Kidney glomerular epithelial cell (primary cell): ENCODE results near the gene PHACTR1.
"Not testable (repeated sequence)": the region's sequence is repeated elsewhere in the genome, so short reads cannot be mapped to it uniquely, and the experiment has no call there.

Experiments used
- DNase-seq: peaks from one replicate; lab custom pipeline; 2025; lab: John Stamatoyannopoulos, UW

The PHACTR1 gene

GRCh38 chr6:13159822-13160221, 443.3 kb downstream of the PHACTR1 start:
- DNase-seq = not testable (repeated sequence)

GRCh38 chr6:13163161-13163944, 446.8 kb downstream of the PHACTR1 start:
- DNase-seq = no peak

- no peak for DNase-seq
These were observed 447.7 kb downstream of the PHACTR1 start for GRCh38 chr6:13164291-13164690.

DNA sequence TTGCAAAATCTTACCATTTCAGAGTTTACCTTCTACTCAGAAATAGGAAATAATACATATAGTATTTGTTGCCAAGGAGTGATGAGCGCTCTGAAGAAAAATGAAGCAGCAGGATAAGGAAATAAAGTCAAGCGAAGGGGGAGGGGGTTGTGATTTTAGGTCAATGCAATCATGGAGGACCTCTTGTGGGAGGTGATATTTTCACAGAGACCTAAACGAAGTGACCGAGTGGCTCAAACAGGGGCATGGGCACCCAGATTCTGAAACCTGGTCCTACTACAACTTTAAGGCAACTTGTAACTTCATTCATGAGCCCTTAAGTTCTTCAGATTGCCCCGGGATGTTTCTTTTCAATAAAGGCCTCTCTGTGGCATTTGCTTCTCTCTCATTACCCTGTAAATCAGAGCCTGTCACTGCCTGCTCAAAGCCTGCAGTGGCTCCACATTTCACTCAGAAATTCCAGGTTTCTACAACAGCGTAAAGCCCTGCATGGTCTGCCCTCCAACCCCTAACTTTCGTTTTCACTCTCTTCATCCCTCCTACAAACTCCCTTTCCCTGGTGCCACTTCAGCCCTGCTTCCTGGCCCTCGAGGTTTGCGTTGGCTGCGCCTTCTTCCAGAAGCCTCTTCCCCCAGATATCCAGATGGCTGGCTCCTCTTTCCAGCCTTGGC, 449.1 kb downstream of the PHACTR1 start:
- DNase-seq = no peak

- DNase-seq = no peak
These were observed 449.7 kb downstream of the PHACTR1 start for GRCh38 chr6:13166269-13166668.

DNA sequence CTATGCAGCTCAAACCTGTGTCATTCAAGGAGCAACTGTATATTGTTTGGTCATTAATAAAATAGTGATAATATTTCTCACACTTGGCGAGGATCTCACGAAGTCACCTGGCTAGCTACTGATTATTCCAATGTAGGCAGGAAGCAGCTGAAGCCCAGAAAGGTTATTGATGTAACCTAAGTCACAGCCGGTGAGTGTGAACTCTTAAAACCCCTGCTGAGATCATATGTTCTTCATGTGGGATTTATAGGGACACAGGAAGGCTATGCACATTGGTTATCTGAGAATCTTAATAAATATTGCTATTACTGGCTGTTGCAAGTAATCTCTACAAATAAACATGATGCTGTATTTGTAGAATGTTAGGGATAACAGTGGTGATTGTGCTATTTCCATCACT, 450.3 kb downstream of the PHACTR1 start:
- DNase-seq = no peak

DNA sequence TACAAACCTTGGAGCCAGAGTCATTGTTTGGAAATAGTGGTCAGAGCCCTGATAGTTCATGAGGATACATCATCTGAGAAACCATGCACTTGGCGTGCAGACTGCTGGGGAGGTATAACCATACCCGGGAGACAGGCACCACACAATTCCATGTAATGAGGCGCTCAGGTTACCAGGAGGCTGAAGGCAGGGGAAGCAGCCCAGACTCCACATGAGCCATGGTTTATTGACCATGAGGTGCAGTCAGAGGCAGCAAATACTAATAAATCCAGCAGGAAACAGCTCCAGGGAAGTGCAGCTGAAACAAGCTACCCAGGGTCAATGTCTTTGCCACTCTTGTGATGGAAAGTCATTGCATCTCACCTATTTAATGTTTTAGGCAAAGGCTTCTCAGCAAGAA, 455.7 kb downstream of the PHACTR1 start:
- DNase-seq = no peak

DNA sequence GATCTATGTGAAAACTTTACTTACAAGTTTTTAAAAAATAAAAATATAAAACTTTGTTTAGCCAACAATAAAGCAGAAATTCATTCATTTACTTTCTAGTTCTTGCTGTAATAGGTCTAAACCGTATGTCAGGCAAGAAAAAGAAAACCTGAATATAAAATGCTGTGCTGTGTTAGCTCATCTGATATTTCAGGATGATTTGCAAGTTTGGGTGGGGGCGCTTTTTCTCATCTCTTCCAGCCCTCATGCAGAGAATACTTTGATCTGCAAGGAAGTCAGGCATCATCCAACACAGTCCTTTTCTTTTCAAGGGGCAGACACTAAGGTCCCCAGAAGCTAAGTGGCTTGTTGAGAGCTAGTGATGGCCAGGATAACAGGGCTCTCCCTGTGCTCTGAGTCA, 458.5 kb downstream of the PHACTR1 start:
- DNase-seq = no peak

GRCh38 chr6:13175759-13176158, 459.2 kb downstream of the PHACTR1 start:
- no peak for DNase-seq

DNA sequence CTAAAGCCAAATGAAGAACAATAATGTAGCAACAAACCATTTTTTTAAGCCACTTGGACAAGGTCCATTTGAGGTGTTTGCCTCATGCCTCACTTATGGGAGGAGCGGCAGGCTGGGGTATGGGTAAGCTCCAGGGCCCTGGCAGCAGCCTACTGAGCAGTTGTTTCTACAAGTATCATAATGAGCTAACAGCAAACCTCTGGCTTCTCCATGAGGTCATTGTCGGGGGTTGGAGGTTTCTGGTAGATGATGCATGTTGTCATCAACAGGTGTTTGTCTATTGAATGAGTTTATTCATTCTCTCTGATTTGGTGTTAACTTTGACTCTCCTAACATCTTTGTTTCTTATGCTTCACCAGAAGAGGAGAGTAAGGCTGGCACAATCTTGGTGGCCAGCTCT, 461.1 kb downstream of the PHACTR1 start:
- no peak for DNase-seq

GRCh38 chr6:13178107-13178506, 461.5 kb downstream of the PHACTR1 start:
- no peak for DNase-seq

DNA sequence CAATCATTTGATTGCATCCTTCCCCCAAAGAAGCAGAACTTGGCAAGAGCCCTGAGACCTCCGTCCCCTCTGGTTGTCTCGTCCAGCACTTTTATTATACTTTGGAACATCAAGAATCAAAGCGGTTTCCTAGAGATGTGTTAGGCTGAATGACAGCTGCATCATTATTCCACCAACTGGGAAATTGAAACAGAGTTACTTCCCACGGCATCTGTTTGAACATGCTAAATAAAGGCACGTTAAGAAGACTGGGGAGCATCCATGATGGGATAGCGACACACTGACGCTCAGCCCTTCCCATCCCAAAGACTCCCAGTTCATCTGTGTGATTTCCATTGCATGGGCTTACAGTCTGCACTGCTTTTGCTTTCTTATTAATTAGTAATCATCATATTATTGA, 464.0 kb downstream of the PHACTR1 start:
- DNase-seq = no peak

DNA sequence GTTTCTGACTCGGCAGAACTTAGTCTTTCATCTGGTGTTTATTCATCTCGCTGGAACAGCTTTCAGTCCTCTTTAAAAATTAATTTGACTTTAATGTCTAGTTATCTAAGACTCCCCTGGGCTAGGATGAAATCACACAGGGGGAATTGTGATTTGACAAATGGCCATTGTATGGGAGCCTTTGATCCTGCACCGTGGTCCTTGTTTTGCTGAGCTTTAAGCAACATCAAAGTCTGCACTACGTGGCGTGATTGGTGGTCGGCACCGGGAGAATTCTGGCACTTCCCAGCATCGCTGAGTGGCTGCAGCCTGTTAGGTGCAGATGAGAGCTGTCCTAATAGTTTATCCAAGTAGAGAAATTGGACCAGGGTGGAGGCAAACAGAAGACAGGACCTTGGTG, 464.8 kb downstream of the PHACTR1 start:
- no peak for DNase-seq

DNA sequence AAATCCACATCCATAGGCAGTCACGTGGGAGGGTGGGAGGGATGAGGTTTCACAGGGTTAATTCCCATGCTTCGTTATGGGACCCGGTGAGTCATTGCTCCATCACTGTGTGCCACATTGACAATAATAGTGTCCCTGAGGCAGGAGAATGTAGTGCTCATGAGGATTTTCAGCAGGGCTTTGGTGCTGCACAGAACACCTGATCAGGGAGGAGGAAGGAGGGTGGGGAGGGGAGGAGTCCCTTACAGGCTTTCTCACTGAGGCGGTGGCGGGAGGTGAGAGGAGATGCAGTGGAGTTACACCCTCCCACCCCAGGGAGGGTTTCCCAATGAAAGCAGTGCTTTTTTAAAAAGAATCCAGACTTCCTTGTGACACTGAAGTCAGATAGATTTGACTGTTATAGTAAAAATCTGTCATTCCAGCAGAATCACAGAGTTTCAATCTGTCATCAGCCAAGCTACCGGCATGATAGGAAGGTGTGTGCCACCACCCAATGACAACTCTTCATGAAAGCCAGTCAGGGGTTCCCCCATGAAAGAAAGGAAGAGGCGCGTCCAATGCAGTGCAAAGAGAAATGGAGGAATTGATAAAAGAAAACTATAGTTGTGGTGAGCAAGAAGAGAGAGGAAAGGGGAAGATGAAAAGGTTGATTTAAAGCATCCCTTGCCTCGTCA, 467.0 kb downstream of the PHACTR1 start:
- DNase-seq = no peak

- DNase-seq = no peak
These were observed 467.5 kb downstream of the PHACTR1 start for GRCh38 chr6:13184089-13184468.

GRCh38 chr6:13184547-13184946, 468.0 kb downstream of the PHACTR1 start:
- no peak for DNase-seq

- no peak for DNase-seq
These were observed 470.3 kb downstream of the PHACTR1 start for GRCh38 chr6:13186861-13187260.

GRCh38 chr6:13187692-13188091, 471.1 kb downstream of the PHACTR1 start:
- DNase-seq = no peak

DNA sequence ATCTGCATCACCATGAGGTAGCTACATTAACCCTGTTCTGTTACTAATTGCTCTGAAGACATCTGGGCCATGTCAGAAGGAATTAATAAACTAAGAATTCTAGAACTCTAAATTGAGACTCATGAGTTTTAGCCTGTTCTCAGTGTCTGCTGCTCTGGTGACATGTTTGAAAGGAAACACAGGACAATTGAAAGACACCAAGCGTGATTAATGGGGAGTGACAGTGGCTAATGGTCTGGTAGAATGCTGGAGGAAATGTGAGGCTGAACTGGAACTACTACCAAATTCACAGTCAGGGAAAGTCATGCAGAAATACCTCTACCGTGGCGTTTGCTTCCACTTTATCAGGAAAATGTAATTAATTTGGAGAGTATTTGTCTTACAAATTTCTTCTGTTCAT, 471.7 kb downstream of the PHACTR1 start:
- no peak for DNase-seq

DNA sequence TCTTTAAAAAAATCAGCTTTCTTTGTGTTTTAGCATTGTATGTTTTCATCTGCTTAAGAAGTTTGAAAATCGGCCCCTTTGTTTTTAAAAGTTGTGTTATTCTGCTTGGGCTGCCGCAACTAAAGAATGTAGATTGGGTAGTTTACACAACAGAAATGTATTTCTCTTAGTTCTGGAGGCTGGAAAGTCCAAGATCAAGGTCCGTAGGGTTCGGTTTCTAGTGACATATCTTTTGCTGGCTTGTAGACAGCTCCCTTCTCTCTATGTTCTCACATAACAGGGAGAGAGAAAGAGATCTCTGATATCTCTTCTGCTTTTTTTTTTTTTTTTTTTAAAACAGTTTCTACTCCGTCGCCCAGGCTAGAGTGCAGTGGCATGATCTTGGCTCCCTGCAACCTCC, 473.1 kb downstream of the PHACTR1 start:
- DNase-seq = no peak

- DNase-seq = no peak
These were observed 473.8 kb downstream of the PHACTR1 start for GRCh38 chr6:13190376-13190775.

GRCh38 chr6:13191461-13191860, 474.9 kb downstream of the PHACTR1 start:
- no peak for DNase-seq

GRCh38 chr6:13194852-13195251, 478.3 kb downstream of the PHACTR1 start:
- DNase-seq = peak; percentile 13
